RWPE1 (cell line): ENCODE data around the gene FLOT1.

Experiments used
- CTCF ChIA-PET: fragments of 350-600 bp; sonication (Branson Sonifier 250); formaldehyde crosslinking; extraction: SDS; loops from one replicate; lab custom pipeline; 2021; lab: Yijun Ruan, JAX
- POLR2A ChIA-PET: fragments of 400-600 bp; formaldehyde crosslinking; extraction: SDS; loops from one replicate; lab custom pipeline; 2020; ENCODE audit warnings: antibody characterized with exemption; ENCODE audit not compliant: low non-redundant PET; lab: Yijun Ruan, JAX
- DNase-seq: peaks from one replicate; pipeline ENCODE4 v3.0.0; 2012; ENCODE audit warnings: low spot score
- H3K27ac ChIP-seq: fragments of 450-650 bp; 2 replicates; pipeline ENCODE4 v1.5.1; 2017
- CTCF ChIP-seq: fragments of 450-650 bp; conservative IDR thresholded peaks from 2 replicates; pipeline ENCODE4 v1.5.1; 2017; ENCODE audit warnings: low read depth, mild to moderate bottlenecking

FLOT1 gene

GRCh38 chr6:30690403-30691207 lies 51.9 kb downstream of the FLOT1 start, which contains the start of gene NRM:
TSS of gene NRM (minus strand) at chr6:30690984. CDS start at chr6:30690974, 10 bp downstream.
- ChIA-PET POLR2A (interaction anchor here (0.6 to 2.9 kb wide), 4 partner anchors 13 to 31 kb away, joined by 3 to 12 read pairs (median 3); partner anchors contain the start of gene MDC1), CTCF (interaction anchor here (1.6 kb wide), 1 partner anchor 32 kb away, joined by 8 read pairs; no protein-coding TSS in a partner anchor)
- TF ChIP-seq CTCF, result no peak

GRCh38 chr6:30689985-30690384 lies 52.5 kb downstream of the FLOT1 start:
- CTCF ChIA-PET, result interaction anchor here (0.7 kb wide), 1 partner anchor 237 kb away, joined by 3 read pairs; no protein-coding TSS in a partner anchor
- peak overlapping the region; percentile 97 for H3K27ac ChIP-seq
- no peak for TF ChIP-seq CTCF
- POLR2A ChIA-PET, result interaction anchor here (0.6 to 2.9 kb wide), 3 partner anchors 13 to 32 kb away, joined by 3 to 12 read pairs (median 3); partner anchors contain the start of gene MDC1
- DNase-seq, result no peak

More at GRCh38 chr6:30690403-30691207, 51.9 kb downstream of the FLOT1 start, which contains the start of gene NRM:
- peak within 1 kb of the TSS; percentile 97 for H3K27ac ChIP-seq
- peak; percentile 89 for DNase-seq

- ChIA-PET POLR2A (interaction anchor here (2.9 kb wide), 1 partner anchor 28 kb away, joined by 12 read pairs; the partner anchor contains the start of gene MDC1), CTCF (interaction anchor here (0.6 to 1.0 kb wide), 4 partner anchors 21 to 236 kb away, joined by 3 to 7 read pairs (median 3); no protein-coding TSS in a partner anchor)
- DNase-seq, result no peak
- H3K27ac ChIP-seq, result peak overlapping the region; percentile 97
- TF ChIP-seq CTCF, result no peak
Measured at GRCh38 chr6:30689022-30689865, 53.2 kb downstream of the FLOT1 start.

GRCh38 chr6:30688569-30688968 lies 53.9 kb downstream of the FLOT1 start:
- POLR2A ChIA-PET, result no interaction called here
- DNase-seq, result no peak
- CTCF ChIA-PET, result interaction anchor here (0.7 to 1.0 kb wide), 2 partner anchors 20 to 33 kb away, joined by 3 to 7 read pairs; no protein-coding TSS in a partner anchor
- TF ChIP-seq CTCF, result no peak
- peak overlapping the region; percentile 97 for H3K27ac ChIP-seq

GRCh38 chr6:30687659-30688431 lies 54.6 kb downstream of the FLOT1 start:
- no peak for TF ChIP-seq CTCF
- POLR2A ChIA-PET, result interaction anchor here (1.1 kb wide), 1 partner anchor 33 kb away, joined by 3 read pairs; the partner anchor contains the start of gene TUBB
- H3K27ac ChIP-seq, result peak overlapping the region; percentile 97
- CTCF ChIA-PET, result interaction anchor here (0.7 to 1.2 kb wide), 4 partner anchors 15 to 35 kb away, joined by 3 to 7 read pairs (median 4); partner anchors contain the start of gene DHX16
- no peak for DNase-seq
